ENCODE data around the gene CENPX. TPM values are rescaled to one million over a fixed set of nuclear protein-coding genes. Genes with fewer than 3 reads are reported as not detected.

The CENPX gene
- total and polyA plus RNA-seq, 5 experiments from 2014 or later, result 33.6 to 63.0 (median 42.7) TPM

Other genes starting within 250 kb of the CENPX start
- gene GCGR, start 218.7 kb downstream of the CENPX start, total RNA-seq, result not detected
- not detected for gene GCGR, start 218.7 kb downstream of the CENPX start, polyA plus RNA-seq
- 10 to 100 TPM; 58.4 to 59.0 TPM for gene MCRIP1, start 189.6 kb downstream of the CENPX start, total RNA-seq
- gene MCRIP1, start 189.6 kb downstream of the CENPX start, polyA plus RNA-seq, result 10 to 100 TPM; 49.5 to 61.8 (median 55.0) TPM
- gene PPP1R27, start 187.8 kb downstream of the CENPX start, total RNA-seq, result not detected
- gene PPP1R27, start 187.8 kb downstream of the CENPX start, polyA plus RNA-seq, result under 1 TPM in 1 of 3 donors, not detected in 2; 0.11 TPM
- gene P4HB, start 162.3 kb downstream of the CENPX start, total RNA-seq, result 100 to 1,000 TPM; 181 to 190 TPM
- gene P4HB, start 162.3 kb downstream of the CENPX start, polyA plus RNA-seq, result 100 to 1,000 TPM; 166 to 191 (median 191) TPM
- gene ARHGDIA, start 151.5 kb downstream of the CENPX start, total RNA-seq, result 100 to 1,000 TPM; 317 to 343 TPM
- gene ARHGDIA, start 151.5 kb downstream of the CENPX start, polyA plus RNA-seq, result 100 to 1,000 TPM in 1 of 3 donors, 10 to 100 TPM in 2; 55.1 to 102 (median 87.2) TPM
- 10 to 100 TPM; 49.9 to 54.4 TPM for gene ALYREF, start 131.3 kb downstream of the CENPX start, total RNA-seq
- gene ALYREF, start 131.3 kb downstream of the CENPX start, polyA plus RNA-seq, result 10 to 100 TPM; 31.7 to 55.4 (median 50.1) TPM
- 10 to 100 TPM; 38.7 to 48.1 TPM for gene ANAPC11, start 131.2 kb downstream of the CENPX start, total RNA-seq
- gene ANAPC11, start 131.2 kb downstream of the CENPX start, polyA plus RNA-seq, result 100 to 1,000 TPM; 273 to 324 (median 275) TPM
- gene NPB, start 120.6 kb downstream of the CENPX start, total RNA-seq, result 1 to 10 TPM in 1 of 2 experiments, under 1 TPM in 1; 0.69 to 1.0 TPM
- not detected for gene NPB, start 120.6 kb downstream of the CENPX start, polyA plus RNA-seq
- 10 to 100 TPM; 34.9 to 38.5 TPM for gene PCYT2, start 111.5 kb downstream of the CENPX start, total RNA-seq
- gene PCYT2, start 111.5 kb downstream of the CENPX start, polyA plus RNA-seq, result 10 to 100 TPM; 22.9 to 24.0 (median 23.7) TPM
- 10 to 100 TPM; 66.5 to 70.8 TPM for gene SIRT7, start 104.7 kb downstream of the CENPX start, total RNA-seq
- 10 to 100 TPM; 21.3 to 30.6 (median 25.6) TPM for gene SIRT7, start 104.7 kb downstream of the CENPX start, polyA plus RNA-seq
- 10 to 100 TPM; 17.1 to 18.0 TPM for gene MAFG, start 95.1 kb downstream of the CENPX start, total RNA-seq
- gene MAFG, start 95.1 kb downstream of the CENPX start, polyA plus RNA-seq, result 1 to 10 TPM; 1.2 to 2.5 (median 2.2) TPM
- 1 to 10 TPM; 5.7 to 9.1 TPM for gene PYCR1, start 85.6 kb downstream of the CENPX start, total RNA-seq
- 1 to 10 TPM; 2.9 to 4.8 (median 3.0) TPM for gene PYCR1, start 85.6 kb downstream of the CENPX start, polyA plus RNA-seq
- gene MYADML2, start 75.6 kb downstream of the CENPX start, total RNA-seq, result not detected
- not detected for gene MYADML2, start 75.6 kb downstream of the CENPX start, polyA plus RNA-seq
- not detected for gene NOTUM, start 61.7 kb downstream of the CENPX start, total RNA-seq
- not detected for gene NOTUM, start 61.7 kb downstream of the CENPX start, polyA plus RNA-seq
- gene ASPSCR1, start 45.2 kb downstream of the CENPX start, total RNA-seq, result 10 to 100 TPM; 43.0 to 47.7 TPM
- 10 to 100 TPM; 28.1 to 33.4 (median 29.1) TPM for gene ASPSCR1, start 45.2 kb downstream of the CENPX start, polyA plus RNA-seq
- 10 to 100 TPM; 11.4 to 12.5 TPM for gene LRRC45, start 427 bp upstream of the CENPX start, total RNA-seq
- 1 to 10 TPM; 2.7 to 6.0 (median 4.2) TPM for gene LRRC45, start 427 bp upstream of the CENPX start, polyA plus RNA-seq
- gene RAC3, start 8.8 kb upstream of the CENPX start, total RNA-seq, result 1 to 10 TPM; 1.4 to 1.5 TPM
- gene RAC3, start 8.8 kb upstream of the CENPX start, polyA plus RNA-seq, result not detected
- 10 to 100 TPM; 72.5 to 81.0 TPM for gene DCXR, start 14.8 kb upstream of the CENPX start, total RNA-seq
- 100 to 1,000 TPM; 113 to 185 (median 127) TPM for gene DCXR, start 14.8 kb upstream of the CENPX start, polyA plus RNA-seq
- gene RFNG, start 28.9 kb upstream of the CENPX start, total RNA-seq, result 10 to 100 TPM; 38.5 to 42.1 TPM
- 1 to 10 TPM; 2.2 to 8.5 (median 4.8) TPM for gene RFNG, start 28.9 kb upstream of the CENPX start, polyA plus RNA-seq
- gene GPS1, start 29.0 kb upstream of the CENPX start, total RNA-seq, result 10 to 100 TPM; 88.2 to 91.4 TPM
- 100 to 1,000 TPM; 122 to 140 (median 126) TPM for gene GPS1, start 29.0 kb upstream of the CENPX start, polyA plus RNA-seq
- gene DUS1L, start 42.9 kb upstream of the CENPX start, total RNA-seq, result 100 to 1,000 TPM; 142 to 151 TPM
- 100 to 1,000 TPM in 1 of 3 donors, 10 to 100 TPM in 2; 68.6 to 167 (median 92.1) TPM for gene DUS1L, start 42.9 kb upstream of the CENPX start, polyA plus RNA-seq
- gene FASN, start 75.4 kb upstream of the CENPX start, total RNA-seq, result 10 to 100 TPM; 28.3 to 32.3 TPM
- 1 to 10 TPM in 1 of 3 donors, under 1 TPM in 2; 0.33 to 2.4 (median 0.80) TPM for gene FASN, start 75.4 kb upstream of the CENPX start, polyA plus RNA-seq
- 10 to 100 TPM; 72.9 to 80.0 TPM for gene CCDC57, start 190.0 kb upstream of the CENPX start, total RNA-seq
- gene CCDC57, start 190.0 kb upstream of the CENPX start, polyA plus RNA-seq, result 10 to 100 TPM; 39.6 to 53.5 (median 42.4) TPM
- gene SLC16A3, start 206.2 kb upstream of the CENPX start, total RNA-seq, result 10 to 100 TPM; 10.1 to 11.6 TPM
- gene SLC16A3, start 206.2 kb upstream of the CENPX start, polyA plus RNA-seq, result 1 to 10 TPM in 2 of 3 donors, under 1 TPM in 1; 0.91 to 1.5 (median 1.0) TPM

Measured in naive thymus-derived CD8-positive, alpha-beta T cell (primary cell).